GM19238 (cell line): ENCODE results near the gene RPL18A.
A peak's percentile ranks its signal among the peaks of the same experiment; 100 is the strongest.

Experiments used
- DNase-seq: peaks from one replicate; pipeline ENCODE4 v3.0.0; 2011; ENCODE audit warnings: low spot score; ENCODE audit not compliant: insufficient read length

Gene RPL18A

DNA sequence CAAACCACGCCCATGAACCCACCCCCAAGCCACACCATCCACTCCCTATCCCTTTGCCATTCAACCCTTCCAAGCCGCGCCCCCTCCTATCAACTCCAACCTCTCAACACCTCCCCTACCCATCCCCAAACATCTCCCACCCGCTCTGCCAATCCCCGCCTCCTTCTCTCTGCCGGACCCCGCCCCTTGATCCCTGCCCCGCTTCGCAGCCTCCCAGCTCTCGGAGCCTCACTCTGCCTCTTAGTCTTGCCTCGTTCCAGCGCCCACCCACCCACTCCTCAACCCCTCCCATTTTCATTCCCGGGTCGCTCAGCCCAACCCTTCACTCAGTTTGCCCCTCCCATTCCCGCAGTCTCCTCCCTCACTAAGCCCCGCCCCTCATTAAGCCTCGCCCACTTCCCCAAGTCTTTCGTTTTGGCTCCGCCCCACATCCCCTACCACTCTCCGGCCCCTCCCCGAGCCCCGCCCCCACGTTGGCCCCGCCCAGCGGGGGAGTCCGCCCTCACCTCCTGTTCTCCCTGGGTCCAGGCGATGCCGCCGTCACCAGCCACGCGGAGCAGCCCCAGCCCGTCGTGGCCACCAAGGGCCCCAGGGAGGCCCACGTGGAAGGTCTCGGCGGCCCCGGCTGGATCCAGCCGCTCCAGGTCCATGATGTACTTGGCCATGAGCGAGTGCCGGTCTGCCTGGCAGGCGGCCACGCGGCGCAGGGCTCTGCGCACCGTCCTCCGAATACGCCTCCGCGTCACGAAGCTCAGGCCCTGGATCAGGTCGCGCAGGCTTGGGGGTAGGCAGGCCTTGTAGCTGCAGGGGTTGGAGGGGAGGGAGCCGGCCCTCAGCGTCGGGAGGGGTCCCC, 17.7 kb upstream of the RPL18A start:
- DNase-seq, result no peak

DNA sequence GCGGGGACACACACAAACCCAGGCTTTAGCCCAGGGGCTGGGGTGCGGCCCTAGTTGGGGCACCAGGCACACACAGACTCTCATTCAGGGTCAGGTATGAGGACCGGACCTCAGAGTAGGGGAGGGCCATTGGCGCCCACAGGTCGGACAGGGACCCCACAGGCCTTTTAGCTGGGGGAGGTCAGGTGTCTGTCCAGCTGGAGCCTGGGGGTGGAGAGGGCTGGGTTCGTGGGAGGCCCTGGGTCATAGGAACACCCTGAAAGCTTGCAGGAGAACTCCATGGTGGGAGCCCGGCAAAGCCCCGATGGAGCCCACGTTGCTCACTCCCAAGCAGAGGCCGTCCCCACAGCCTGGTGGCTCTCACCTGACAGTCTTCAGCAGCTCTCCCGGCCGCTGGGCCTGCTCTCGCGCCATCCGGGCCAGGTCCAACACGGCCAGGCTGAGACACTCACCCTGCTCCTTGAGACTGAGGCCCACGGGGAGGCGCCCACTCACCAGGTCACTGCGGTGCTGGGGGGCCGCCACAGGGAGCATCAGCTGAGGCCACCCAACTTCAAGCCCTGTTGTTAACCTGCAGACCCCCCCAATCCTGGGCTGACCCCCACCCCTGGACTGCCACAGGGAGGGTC, 16.9 kb upstream of the RPL18A start:
- DNase-seq, result no peak

DNA sequence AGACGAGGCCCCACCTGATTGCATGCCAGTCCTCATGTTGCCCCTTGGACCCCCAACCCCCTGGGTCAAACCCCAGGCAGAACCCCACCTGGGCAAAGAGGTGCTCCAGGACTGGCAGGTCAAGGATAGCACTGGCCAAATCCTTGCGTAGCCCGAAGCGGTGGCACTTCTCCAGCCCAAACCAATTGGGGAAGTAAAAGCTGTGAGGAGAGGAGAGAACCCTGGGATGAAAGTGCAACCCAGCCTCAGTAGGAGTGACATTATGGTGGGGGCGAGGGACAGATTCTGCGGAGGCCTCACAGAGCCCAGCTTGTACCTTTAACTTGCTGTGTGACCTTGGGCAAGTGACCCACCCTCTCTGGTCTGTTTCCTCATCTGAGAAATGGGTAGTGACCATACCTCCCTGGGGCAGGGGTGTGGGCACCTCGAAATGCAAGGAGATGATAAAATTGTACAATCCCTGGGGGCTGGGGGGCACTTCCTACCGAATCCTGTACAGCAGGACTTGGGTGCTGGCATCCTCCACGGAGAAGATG, 16.4 kb upstream of the RPL18A start:
- no peak for DNase-seq

DNA sequence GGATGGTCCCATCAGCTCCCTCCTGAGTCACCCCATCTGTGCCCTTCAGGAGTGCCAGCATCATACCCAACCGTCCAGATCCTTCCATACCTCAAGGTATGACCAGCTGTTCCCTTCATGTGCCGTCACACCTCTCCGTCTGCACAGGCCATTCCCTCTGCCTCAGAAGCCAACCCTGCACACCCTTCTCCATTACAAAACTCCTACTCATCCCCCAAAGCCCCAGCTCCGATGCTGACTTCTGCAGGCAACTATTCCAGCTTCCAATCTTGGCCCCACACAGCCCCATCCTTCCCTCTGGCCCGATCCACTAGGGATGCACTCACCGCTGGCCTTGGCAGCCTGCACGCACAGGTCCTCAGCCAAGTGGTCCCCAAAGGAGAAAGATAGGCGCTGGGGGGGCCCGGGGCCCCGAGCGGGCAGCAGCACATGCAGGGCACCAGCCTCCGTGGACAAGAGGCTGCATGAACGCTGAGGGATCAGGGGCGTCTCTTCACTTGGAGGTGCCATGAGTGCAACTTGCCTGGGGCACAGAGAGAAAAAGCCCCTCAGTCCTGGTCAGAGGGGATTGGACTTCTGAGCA, 15.7 kb upstream of the RPL18A start:
- no peak for DNase-seq

DNA sequence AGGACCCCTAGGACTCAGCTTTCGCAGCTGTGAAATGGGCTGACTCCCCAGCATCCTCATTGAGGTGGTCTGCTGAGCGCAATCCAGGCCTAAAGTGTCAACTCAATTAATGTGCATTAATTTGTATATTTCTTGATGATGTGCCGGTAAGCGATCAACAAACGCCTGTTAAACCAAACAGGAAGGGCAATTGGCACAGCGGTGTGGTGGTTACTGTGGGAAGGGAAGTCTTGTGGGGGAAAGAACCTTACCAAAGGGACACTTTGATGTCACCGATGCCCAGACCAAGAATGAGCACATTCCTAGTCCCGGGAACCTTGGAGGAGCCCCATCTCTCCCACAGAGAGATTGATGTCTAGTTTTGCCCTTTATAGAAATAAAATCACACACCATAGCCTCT, 13.6 kb upstream of the RPL18A start:
- no peak for DNase-seq

DNA sequence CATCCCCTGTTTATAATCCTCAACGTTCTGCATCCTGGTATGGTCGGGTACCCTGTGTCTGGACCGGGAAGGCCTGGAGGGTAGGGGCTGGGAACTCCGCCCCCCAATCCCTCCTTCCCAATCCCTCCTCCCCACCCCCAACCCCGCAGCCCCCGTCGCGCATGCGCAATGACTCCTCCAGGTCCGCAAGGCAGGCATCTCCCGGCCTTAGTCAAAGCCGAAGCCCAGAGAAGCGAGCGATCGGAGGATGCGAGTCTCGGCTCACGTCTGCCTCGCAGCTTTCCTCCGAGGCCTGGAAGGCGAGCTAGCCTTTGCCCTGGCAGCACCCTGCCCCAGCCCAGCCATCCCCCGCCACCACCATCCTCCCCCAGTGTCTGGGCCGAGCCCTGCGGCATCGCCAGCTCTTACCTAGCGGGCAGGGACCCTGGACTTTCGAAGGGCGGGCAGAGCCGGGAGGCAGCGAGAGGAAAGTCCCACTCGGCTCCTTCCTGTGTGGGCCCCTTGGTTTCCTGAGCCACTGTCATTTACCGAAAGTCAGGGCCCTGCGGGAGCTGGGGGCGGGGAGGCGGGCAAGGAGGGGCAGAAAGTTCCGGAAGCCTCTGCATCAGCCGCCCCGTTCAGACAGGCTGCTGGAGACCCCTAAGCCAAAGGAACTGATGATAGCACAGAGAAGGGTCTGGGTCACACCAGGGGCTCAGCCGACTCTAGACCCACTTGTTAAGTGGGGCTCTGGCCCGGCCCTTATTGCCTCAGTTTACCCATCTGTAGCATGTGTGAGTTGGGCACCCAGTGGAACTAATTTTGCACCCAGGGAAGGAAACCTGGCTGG, 12.0 kb upstream of the RPL18A start, which contains the start of gene JAK3:
TSS of gene JAK3 (minus strand) at position 445 of the 829 bp plus-strand sequence. CDS start 3,565 bp downstream, outside the sequence.
- peak; percentile 88 for DNase-seq

DNA sequence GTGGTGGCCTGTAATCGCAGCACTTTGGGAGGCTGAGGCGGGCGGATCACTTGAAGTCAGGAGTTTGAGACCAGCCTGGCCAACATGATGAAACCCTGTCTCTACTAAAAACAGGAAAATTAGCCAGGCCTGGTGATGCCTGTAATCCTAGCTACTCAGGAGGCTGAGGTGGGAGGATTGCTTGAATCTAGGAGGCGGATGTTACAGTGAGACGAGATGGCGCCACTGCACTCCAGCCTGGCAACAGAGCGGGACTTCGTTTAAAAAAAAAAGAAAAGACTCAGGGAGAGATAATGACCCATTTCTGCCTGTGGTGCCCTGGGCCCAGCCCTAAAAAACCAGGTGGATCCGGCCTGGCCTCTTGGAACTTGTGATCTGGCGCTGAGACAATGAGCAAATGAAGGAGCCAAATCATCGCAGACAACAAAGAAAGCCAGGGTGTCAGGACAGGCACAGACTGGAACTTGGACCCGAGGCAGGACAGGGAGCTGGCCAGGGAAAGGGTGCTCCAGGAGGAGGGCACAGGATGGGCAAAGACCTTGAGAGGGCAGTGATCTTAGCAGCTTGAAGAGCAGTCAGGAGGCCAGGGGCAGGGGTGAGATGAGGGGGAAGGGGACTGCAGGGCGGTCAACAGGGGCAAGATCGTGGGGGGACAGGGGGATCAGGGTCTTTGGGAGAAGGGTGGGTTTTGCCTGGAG, 11.0 kb upstream of the RPL18A start:
- DNase-seq, result no peak

DNA sequence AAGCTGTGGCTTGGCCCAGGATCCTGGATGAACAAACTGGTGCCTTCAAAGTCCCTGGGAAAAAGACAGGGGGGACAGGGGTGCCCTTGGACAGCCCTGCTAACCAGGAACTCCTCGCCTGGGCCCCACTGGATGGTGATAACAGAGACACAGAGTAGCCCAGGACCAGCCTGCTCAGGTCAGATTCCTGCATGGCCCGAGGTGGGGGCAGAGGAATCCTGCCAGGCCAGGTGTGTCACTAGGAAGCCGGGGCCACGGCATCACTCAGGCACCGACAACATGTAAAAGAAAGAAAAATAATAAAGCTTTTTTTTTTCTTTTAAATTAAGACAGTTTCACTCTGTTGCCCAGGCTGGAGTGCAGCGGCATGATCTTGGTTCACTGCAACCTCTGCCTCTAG, 5.6 kb upstream of the RPL18A start:
- DNase-seq, result no peak

DNA sequence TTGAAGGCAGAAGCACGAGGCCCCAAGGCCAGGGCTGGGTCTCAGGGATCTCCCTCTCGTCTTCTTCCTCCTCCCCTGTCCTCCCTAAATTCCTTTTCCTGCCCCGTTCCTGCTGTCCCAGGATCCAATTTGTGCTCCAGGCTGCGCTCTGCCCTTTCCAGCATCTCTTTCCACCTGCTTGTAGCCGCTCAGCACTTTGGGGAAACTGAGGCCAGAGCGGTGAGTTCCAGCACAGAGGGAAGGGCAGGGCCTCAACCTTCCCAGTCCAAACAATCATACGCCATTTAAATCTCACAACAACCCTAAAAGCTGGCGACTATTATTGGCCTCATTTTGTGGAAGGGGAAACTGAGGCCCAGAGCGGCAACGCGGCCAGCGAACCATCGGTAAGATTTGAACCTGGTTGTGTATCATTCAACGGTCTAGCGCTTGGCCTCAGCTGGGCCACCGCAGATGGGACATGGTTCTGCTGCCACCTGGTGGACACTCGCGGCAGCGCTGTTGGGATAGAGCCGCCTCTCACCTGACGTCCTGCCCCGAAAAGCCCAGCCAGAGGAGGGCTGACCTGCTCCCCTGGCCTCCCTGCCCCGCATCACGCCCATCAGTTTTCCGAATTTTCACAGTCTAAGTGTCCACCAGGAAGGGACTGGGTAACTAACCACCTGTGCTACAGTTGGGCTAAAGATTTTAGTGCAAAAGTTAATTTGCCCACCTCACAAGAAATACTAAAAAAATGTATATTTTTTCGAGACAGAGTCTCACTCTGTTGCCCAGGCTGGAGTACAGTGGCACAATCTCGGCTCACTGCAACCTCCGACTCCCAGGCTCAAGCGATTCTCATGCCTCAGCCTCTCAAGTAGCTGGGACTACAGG, 4.2 kb upstream of the RPL18A start:
- peak; percentile 74 for DNase-seq

DNA sequence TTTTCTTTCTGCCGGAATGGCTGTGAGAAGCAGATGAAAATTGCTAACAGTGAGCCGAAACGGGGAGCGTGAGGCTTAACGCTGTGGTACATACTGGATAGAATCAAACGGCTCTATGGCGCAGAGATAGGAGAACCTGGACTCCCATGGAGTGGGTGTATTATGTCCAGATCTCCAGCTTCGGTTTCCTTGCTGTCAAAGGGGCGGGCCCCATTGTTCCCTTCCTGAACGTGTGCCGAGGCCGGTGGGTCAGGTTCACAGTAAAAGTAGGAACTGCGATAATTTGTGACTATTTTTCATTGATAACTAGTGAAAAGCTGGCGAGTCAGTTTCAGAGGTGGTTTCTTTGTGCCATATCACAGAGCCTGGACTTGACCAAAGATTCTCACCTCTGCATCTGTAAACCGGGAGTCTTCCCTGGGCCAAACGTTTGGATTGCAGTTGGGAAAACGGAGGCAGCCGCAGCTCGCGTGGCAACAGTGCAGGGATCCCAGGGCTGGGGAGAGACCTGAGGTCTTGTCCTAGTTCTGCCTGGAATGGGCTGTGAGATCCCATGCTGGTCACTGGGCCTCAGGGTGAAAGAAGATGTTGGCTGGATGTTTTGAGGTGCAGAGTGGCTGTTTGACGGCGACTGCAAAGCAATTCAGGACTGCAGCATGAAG, 752 bp downstream of the RPL18A start:
- no peak for DNase-seq

DNA sequence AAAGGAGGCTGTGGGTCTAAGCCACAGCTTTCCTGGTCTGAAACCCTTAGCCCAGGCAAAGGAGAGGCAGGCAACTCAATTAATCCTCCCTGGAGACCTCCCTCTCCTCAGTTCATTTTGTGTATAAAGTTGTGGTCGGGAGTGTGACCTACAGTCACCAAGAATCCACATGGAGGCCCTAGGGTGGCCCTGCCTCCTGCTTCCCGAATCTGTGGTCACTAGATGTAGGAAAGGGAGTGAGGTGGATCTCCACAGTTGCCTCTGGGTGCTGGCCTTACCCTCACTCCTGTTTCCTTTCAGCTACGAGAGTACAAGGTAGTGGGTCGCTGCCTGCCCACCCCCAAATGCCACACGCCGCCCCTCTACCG, 1.3 kb downstream of the RPL18A start:
- no peak for DNase-seq

DNA sequence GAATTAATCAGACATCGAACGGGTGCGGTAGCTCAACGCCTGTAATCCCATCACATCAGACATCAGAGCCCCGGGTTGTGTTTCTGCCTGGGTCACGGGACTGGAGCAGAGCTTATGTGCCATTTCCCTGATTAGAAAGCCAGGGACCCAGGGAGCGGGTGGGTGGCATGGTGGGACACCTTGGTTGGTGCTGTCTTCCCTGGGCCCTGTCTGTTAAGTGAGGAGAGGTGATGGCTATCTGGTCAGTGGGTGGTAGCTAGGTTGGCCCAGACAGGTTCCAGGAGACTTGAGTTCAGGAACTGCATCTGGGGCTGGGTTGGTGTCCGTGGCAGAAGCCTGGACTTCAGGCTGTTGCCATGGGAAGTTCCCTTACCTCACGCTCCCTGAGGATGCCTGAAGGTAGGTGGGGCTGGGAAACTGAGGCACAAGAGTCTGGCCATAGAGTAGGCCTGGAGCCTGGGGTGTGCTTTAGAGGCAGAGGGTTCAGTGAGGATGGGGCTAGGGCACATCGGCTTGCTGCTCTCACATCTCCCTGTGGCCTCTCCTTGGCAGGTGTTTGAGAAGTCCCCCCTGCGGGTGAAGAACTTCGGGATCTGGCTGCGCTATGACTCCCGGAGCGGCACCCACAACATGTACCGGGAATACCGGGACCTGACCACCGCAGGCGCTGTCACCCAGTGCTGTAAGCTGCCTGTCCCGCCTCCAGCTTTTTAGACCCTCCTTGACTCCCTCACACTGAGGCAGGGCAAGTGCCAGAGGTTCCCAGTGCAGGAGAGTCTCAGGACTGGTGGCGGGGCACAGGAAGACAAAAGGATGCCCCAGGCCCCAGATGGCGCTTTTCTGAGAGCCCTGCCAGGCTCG, 2.1 kb downstream of the RPL18A start:
- no peak for DNase-seq

DNA sequence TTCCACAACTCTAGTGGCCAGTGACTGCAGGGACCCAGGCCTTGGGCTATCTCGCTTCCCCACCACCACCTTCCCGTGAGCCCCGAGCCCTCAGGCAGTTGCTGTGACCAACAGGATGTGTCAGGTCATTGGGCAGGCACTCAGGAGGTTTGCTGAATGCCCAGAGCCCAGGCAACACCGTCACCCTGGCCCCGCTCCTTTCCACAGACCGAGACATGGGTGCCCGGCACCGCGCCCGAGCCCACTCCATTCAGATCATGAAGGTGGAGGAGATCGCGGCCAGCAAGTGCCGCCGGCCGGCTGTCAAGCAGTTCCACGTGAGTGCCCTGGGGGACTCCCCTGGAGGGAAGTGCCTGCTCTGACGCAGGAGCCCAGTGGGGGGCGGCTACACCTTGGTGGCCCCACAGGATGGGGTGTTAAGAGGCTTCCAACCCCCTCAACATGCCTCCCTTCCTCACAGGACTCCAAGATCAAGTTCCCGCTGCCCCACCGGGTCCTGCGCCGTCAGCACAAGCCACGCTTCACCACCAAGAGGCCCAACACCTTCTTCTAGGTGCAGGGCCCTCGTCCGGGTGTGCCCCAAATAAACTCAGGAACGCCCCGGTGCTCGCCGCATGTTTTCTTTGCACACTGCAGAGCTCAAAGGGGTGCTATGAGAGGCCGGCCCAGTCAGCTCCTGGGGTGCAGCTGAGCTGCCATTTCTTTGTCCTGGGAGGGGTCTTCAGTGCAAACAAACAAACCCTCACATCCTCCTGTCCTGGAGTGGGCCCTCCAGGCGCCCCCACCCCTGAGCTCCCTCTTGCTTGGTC, 3.2 kb downstream of the RPL18A start:
- DNase-seq, result no peak

DNA sequence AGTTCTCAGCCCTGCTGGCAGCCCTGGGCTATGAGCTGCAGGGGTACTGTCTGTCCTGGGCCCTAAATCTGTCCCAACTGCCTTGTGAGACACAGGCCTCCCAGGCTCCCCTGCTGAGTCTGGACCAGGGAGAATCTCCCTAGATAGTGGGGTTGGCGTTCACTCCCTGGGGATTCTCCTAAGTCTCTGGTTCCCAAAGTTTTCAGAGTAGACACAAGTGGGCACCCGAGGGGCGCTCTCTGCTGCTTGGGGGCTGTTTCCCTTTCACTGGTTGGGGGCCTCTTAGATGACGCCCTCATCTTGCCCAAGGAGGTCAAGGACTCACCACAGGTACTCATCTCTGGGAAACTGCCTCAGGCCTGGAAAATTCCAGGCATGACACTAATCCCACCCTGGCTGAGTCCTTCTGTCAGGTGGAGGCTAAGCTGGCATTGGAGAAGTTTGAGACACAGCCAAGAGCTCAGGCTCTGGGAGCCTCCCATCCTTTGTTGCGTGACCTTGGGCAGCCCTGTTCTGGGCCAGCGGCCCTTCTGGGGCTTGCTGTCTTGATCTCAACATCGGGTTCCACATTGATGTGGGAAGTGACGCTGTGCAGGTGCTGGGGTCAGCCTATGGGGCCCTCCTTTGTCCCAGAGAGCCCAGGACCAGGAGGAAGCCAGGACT, 3.9 kb downstream of the RPL18A start:
- no peak for DNase-seq

DNA sequence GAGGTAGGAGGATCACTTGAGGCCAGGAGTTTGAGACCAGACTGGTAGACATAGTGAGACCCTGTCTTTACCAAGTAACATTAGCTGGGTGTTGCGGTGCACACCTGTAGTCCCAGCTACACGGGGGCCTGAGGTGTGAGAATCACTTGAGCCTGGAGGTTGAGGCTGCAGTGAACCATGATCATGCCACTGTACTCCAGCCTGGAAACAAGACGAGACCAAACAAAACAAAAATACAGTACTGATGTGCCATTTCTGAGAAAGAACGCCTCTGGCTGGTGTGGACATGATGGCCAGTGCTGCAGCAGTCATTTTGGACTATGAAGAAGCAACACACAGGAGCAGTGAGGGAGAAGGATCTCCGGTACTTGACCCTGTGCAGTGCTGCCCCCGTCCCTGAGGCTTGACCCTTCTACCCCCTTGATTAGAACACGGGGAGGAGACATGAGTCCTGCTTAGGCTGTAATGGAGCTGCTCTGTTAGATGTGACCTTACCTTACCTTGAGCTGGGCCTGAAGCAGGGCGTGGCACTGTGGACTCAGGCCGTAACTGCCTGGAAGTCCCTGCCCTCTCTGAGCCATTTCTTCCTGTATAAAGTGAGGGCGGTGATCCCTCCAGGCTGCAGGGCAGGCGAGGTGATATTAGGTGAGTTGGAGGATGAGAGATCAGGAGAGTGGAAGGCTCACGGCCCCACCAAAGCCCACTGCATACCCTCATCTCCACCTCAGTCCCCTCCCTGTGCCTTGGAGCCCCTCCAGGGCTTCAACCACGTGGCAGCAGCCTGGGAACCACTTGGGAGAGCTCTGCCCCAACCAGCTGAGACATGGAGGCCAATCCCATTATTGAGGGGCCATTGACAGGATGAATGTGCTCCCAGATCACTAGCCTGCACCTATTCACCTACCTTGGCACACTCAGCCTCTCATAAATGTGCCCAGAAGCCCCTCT, 5.9 kb downstream of the RPL18A start:
- no peak for DNase-seq
